ENCODE results near the gene MOSPD3. TPM values are rescaled to one million over a fixed set of nuclear protein-coding genes. Genes with fewer than 3 reads are reported as not detected.

Gene MOSPD3
- total RNA-seq, 4 donors from 2014 or later, result 13.5 to 39.6 (median 18.4) TPM

DNA sequence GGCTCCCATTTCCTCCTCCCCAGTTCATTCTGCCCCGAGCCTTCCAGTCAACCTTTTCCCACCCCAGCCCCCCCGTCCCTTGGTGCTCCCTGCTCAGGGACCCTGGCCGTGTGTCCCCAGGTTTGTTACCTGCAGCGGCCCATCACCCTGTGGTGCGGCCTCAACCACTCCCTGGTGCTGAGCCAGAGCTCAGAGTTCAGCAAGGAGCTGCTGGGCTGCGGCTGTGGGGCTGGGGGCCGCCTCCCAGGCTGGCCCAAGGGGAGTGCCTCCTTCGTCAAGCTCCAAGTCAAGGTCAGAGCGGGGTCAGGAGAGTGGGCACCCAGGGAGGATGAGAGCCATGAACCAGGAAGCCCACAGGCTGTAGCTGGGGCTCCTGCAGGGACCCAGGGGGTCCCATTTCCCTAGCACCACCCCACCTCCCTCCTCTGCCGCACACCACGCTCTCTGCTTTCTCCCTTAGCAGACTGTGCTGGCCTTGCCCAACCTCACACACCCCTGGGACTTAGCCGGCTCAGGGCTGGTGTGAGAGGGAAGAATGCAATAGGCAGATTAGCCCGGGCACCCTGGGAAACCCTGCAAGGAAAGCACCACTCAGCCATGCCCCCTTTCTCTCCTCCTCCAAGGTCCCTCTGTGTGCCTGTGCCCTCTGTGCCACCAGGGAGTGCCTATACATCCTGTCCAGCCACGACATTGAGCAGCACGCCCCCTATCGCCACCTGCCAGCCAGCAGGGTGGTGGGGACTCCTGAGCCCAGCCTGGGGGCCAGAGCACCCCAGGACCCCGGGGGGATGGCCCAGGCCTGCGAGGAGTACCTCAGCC lies 12.2 kb upstream of the MOSPD3 start:
- DNase-seq, result no peak

DNA sequence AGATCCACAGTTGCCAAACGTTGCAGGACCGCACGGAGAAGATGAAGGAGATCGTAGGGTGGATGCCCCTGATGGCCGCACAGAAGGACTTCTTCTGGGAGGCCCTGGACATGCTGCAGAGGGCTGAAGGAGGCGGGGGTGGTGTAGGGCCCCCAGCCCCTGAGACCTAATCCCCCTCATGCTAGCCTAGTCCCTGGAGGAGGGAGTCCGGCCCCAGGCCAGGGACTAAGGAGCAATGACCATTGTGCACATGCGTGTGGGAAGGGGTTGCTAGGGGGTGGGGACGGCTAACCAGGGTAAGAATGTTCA lies 11.7 kb upstream of the MOSPD3 start:
- in situ Hi-C loops (cut with MboI; ENCODE audit: low pct_ligation_motif_present in 1 of 4, low pct_unique_long_range_greater_than_20kb in 1 of 4, low sequenced_read_pairs in 3 of 4), result no loop called here
- H3K4me3 ChIP-seq, result no peak overlapping the region
- no peaks in the 10 kb centered on the region for H3K36me3 ChIP-seq
- no peaks in the 10 kb centered on the region for H3K9me3 ChIP-seq
- H3K27ac ChIP-seq, result no peak overlapping the region
- intact Hi-C loops (cut with DNase I; ENCODE audit: low total_unique reads), result no loop called here
- 84% methylated on average over 9 of the region's 9 CpGs; no CpG with 5 or more reads in 1 of the 2 donors for WGBS, 2 donors (ENCODE audit: low coverage in 1 of 2)
- no peaks in the 10 kb centered on the region for H3K27me3 ChIP-seq
- H3K4me1 ChIP-seq, result peaks cover 6 to 25% (median 23%) of the 10 kb centered on the region in 4 donors
- TF ChIP-seq EP300 (IDR thresholded peaks at IDR 0.05; ENCODE audit: low read depth) (no peak), POLR2AphosphoS5 (IDR thresholded peaks at IDR 0.05) (no peak), POLR2A (IDR thresholded peaks at IDR 0.05) (no peak)
- TF ChIP-seq, protein P1, sequence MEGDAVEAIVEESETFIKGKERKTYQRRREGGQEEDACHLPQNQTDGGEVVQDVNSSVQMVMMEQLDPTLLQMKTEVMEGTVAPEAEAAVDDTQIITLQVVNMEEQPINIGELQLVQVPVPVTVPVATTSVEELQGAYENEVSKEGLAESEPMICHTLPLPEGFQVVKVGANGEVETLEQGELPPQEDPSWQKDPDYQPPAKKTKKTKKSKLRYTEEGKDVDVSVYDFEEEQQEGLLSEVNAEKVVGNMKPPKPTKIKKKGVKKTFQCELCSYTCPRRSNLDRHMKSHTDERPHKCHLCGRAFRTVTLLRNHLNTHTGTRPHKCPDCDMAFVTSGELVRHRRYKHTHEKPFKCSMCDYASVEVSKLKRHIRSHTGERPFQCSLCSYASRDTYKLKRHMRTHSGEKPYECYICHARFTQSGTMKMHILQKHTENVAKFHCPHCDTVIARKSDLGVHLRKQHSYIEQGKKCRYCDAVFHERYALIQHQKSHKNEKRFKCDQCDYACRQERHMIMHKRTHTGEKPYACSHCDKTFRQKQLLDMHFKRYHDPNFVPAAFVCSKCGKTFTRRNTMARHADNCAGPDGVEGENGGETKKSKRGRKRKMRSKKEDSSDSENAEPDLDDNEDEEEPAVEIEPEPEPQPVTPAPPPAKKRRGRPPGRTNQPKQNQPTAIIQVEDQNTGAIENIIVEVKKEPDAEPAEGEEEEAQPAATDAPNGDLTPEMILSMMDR (IDR thresholded peaks at IDR 0.05), result no peak
- DNase-seq, result no peak

More for the DNA sequence above, 12.2 kb upstream of the MOSPD3 start:
- TF ChIP-seq, protein P1 (IDR thresholded peaks at IDR 0.05), result no peak
- TF ChIP-seq POLR2AphosphoS5 (IDR thresholded peaks at IDR 0.05) (no peak), EP300 (IDR thresholded peaks at IDR 0.05; ENCODE audit: low read depth) (no peak), POLR2A (IDR thresholded peaks at IDR 0.05) (no peak)
- H3K9me3 ChIP-seq, result no peaks in the 10 kb centered on the region
- H3K4me3 ChIP-seq, result no peak overlapping the region
- 67% methylated on average over 18 of the region's 18 CpGs; no CpG with 5 or more reads in 1 of the 2 donors for WGBS, 2 donors (ENCODE audit: low coverage in 1 of 2)
- no peaks in the 10 kb centered on the region for H3K27me3 ChIP-seq
- intact Hi-C loops (cut with DNase I; ENCODE audit: low total_unique reads), result no loop called here
- no peaks in the 10 kb centered on the region for H3K36me3 ChIP-seq
- no peak overlapping the region for H3K27ac ChIP-seq
- peaks cover 1 to 19% (median 17%) of the 10 kb centered on the region in 4 donors for H3K4me1 ChIP-seq
- in situ Hi-C loops (cut with MboI; ENCODE audit: low pct_ligation_motif_present in 1 of 4, low pct_unique_long_range_greater_than_20kb in 1 of 4, low sequenced_read_pairs in 3 of 4), result loop anchor here in 1 of 4 donors (25.0 kb wide), 1 partner anchor 87 kb away; the partner anchor contains the start of gene GIGYF1

DNA sequence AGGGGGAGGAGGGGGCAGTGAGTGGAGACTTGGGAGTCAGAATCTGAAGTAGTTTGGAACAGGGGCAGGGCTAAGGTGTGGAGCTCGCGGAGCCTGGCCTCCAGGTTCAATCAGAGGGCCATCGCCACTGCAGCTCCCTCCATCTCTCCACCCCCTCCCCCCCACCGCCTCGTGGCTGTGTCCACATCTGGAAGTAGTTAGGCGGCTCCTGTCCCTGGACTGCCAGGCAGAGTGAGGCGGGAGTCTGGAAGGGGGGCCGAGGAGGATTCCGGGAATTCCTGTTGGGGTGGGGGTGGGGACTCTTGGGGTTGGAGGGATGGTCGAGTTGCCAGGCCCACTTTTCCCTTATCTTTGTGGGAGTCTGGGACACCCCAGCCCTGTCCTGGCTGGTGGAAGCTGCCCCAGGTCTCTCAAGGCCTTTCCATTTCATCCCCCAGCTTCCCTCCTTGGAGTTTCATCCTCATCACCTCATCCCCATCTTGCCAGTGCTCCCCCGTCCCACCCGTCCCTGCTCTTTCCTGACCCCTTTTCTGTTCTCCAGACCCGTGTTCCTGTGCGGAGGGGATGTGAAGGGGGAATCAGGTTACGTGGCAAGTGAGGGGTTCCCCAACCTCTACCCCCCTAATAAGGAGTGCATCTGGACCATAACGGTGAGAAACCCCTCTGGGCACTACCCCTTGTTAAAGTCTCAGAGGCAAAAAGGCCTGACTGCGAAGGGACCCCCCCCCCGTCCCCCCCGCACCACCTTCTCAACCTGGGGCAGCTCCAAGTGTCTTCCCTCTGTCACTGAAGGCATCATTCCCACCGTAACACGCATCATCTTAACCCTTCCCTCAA lies 9.2 kb upstream of the MOSPD3 start:
- peak overlapping the region; percentile 77 to 92 (median 84) for H3K27ac ChIP-seq
- DNase-seq, result peak; percentile 59
- peaks cover 6 to 28% (median 25%) of the 10 kb centered on the region in 4 donors for H3K4me1 ChIP-seq
- intact Hi-C loops (cut with DNase I; ENCODE audit: low total_unique reads), result no loop called here
- H3K9me3 ChIP-seq, result no peaks in the 10 kb centered on the region
- TF ChIP-seq EP300 (IDR thresholded peaks at IDR 0.05; ENCODE audit: low read depth), result no peak
- TF ChIP-seq POLR2AphosphoS5 (IDR thresholded peaks at IDR 0.05), result peak in 1 of 3 donors; percentile 22
- TF ChIP-seq, protein P1 (IDR thresholded peaks at IDR 0.05), result no peak
- no peak for TF ChIP-seq POLR2A (IDR thresholded peaks at IDR 0.05)
- no peaks in the 10 kb centered on the region for H3K27me3 ChIP-seq
- H3K36me3 ChIP-seq, result no peaks in the 10 kb centered on the region
- in situ Hi-C loops (cut with MboI; ENCODE audit: low pct_ligation_motif_present in 1 of 4, low pct_unique_long_range_greater_than_20kb in 1 of 4, low sequenced_read_pairs in 3 of 4), result no loop called here
- peak overlapping the region in 1 of 4 donors; percentile 75 for H3K4me3 ChIP-seq
- WGBS, 2 donors (ENCODE audit: low coverage in 1 of 2), result 53 to 65% methylated on average over 10 to 20 of the region's 21 CpGs

DNA sequence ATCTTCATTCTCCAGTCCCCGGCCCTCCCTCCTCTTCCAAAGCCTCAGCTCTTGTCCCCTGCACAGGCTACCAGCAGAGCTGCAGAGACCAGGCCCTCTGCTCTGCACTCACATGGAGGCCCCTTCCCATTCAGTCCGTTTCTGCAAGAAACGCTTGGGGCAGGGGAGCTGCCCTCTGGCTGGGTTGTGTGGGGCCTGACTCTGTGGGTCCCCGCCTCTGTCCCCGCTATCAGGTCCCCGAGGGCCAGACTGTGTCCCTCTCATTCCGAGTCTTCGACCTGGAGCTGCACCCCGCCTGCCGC lies 8.7 kb upstream of the MOSPD3 start:
- Histone ChIP-seq H3K27ac (peak overlapping the region; percentile 77 to 92 (median 84)), H3K9me3 (no peaks in the 10 kb centered on the region), H3K4me3 (peak overlapping the region; percentile 49 to 75 (median 65)), H3K36me3 (no peaks in the 10 kb centered on the region), H3K27me3 (no peaks in the 10 kb centered on the region), H3K4me1 (peaks cover 6 to 28% (median 25%) of the 10 kb centered on the region in 4 donors)
- no peak for DNase-seq
- TF ChIP-seq EP300 (IDR thresholded peaks at IDR 0.05; ENCODE audit: low read depth) (no peak), POLR2AphosphoS5 (IDR thresholded peaks at IDR 0.05) (no peak), POLR2A (IDR thresholded peaks at IDR 0.05) (no peak)
- TF ChIP-seq, protein P1 (IDR thresholded peaks at IDR 0.05), result no peak
- intact Hi-C loops (cut with DNase I; ENCODE audit: low total_unique reads) (no loop called here), in situ Hi-C loops (cut with MboI; ENCODE audit: low pct_ligation_motif_present in 1 of 4, low pct_unique_long_range_greater_than_20kb in 1 of 4, low sequenced_read_pairs in 3 of 4) (no loop called here)
- WGBS, 2 donors (ENCODE audit: low coverage in 1 of 2), result 16 to 60% methylated on average over 1 to 10 of the region's 10 CpGs
